Activated T-cell treated with anti-CD3 and anti-CD28 coated beads, Interleukin-2, amount 50 U/mL, for 1 hour (primary cell): ENCODE data around the gene GALNTL6.
"Not testable (repeated sequence)": the region's sequence is repeated elsewhere in the genome, so short reads cannot be mapped to it uniquely, and the experiment has no call there.

Source experiments
- DNase-seq: peaks from one replicate; pipeline ENCODE4 v3.0.0-alpha.2; 2020

GALNTL6 gene

DNA sequence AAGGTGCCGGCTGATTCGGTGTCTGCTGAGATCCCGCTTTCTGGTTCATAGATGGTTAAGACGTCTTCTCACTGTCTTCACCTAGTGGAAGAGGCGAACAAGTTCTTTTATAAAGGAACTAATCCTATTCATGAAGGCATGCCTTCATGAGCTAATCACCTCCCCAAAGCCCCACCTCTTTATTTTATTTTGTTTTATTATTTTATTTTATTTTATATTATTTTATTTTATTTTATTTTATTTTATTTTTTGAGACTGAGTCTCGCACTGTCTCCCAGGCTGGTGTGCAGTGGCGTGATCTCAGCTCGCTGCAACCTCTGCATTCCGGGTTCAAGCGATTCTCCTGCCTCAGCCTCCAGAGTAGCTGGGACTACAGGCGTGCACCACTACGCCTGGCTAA, 615.8 kb downstream of the GALNTL6 start:
- not testable (repeated sequence) for DNase-seq

GRCh38 chr4:172480471-172480870, 667.3 kb downstream of the GALNTL6 start:
- DNase-seq: no peak

- DNase-seq: no peak
Observed at GRCh38 chr4:172481802-172482508, 668.8 kb downstream of the GALNTL6 start.

DNA sequence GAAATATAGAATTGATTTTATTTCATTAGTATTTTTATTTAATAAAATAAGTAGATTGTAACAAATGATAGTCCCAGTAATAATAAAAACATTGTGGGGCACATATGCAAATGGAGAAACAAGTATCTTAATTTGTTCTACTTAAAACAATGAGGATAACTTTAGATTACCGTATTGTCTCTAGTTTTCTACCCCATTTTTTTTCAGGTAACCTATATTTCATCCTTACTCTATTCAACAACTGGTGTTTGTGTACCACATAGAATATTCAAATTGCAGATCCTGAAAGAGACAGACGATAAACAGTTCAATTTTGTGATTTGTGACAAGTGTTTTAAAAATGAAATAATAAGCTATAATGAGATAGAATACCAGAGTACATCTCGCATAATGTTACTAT, 671.8 kb downstream of the GALNTL6 start:
- no peak for DNase-seq

DNA sequence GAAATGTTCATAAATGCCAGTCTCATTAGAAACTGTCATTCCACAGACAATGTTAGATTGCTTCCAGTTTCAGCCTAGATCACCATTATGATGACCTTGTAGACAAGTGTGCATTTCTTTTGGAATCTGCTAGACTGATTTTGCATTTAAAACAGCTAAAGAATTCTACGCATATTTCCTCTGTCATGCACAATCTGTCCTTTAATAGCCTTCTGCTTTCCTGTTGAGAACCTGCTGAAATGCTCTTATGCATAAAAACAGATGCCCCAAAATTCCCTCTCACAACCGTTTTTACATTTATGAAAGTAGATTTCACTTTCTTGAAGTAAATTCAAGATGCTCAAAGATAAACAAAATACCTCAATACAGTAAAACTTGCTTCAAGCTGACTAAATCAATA, 673.3 kb downstream of the GALNTL6 start:
- no peak for DNase-seq

- no peak for DNase-seq
Observed at GRCh38 chr4:172489861-172490260, 676.7 kb downstream of the GALNTL6 start.

DNA sequence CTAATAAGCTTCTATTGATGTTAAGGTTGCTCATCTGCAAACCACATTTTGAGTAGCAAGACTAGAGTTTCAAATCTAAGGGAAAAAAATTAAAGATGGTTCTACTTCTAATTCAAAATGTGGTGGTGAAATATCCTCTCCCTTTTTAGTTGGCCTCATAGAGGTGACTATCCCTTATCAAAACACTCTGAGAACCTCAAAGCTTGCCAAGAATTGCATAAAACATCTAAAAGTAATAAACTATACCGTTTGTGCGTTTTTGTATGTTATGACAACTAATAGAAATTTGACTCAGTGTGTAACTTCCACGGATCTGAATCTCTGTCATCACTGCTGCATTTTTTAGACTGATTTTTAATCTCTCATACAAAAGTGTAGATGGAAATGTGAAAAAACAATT, 682.6 kb downstream of the GALNTL6 start:
- DNase-seq: no peak

DNA sequence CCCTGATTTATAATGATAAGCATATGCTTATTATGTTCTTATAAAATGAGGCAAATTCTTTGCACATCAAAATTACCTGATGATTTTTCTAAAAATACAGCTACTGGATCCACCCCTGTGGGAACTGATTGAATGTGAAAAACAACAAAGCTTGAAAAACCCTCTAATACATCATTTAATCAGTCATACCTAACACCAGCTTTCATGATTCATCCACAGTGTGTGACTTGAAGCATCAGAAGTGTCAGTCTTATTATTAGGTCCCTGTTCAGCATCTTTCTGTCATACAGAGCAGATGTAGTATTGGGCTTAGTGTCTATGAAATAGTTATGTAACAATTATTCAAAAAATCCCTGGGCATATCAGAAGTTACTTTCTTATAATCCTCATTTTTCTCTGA, 684.1 kb downstream of the GALNTL6 start:
- no peak for DNase-seq

GRCh38 chr4:172514011-172514410, 700.8 kb downstream of the GALNTL6 start:
- no peak for DNase-seq

- no peak for DNase-seq
Observed at GRCh38 chr4:172514801-172515200, 701.6 kb downstream of the GALNTL6 start.

GRCh38 chr4:172515266-172515879, 702.2 kb downstream of the GALNTL6 start:
- DNase-seq: no peak

DNA sequence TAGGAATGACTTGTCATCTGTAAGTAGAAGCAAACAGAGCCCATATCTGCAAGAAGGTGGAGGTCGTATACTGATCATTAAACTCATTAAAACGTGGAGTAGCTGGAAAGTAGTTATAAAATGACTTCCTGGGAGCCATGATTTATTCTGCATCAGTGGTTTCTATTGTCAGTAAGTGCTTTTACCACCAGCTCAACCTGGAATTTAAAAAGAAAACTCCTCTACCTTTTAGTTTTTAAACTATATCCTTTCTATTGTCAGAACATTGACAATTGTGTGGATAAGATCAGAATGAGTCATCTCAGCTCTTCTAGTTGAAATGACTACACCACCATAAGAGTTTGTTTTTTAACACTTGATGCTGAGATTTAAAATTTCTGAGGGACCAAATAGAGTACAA, 704.2 kb downstream of the GALNTL6 start:
- no peak for DNase-seq

- DNase-seq: no peak
Observed at GRCh38 chr4:172521248-172521647, 708.0 kb downstream of the GALNTL6 start.

DNA sequence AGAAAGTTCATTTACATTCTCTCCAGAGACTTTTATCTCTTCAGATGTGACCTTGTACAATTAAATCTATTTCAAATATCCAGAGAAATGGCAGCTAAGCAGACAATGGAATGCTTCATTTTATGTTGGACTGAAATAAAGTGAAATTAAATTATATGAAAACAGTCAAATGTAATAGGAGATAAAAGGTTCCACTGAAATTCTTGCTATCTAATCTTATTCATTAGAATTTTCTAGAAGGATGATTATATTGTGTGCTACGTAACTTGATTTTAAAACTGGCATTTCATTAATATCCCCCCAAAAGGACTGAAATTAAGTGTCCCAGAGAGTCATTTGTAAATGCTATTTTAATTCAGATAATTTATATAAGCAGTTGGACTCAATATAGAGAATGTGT, 708.5 kb downstream of the GALNTL6 start:
- no peak for DNase-seq

DNA sequence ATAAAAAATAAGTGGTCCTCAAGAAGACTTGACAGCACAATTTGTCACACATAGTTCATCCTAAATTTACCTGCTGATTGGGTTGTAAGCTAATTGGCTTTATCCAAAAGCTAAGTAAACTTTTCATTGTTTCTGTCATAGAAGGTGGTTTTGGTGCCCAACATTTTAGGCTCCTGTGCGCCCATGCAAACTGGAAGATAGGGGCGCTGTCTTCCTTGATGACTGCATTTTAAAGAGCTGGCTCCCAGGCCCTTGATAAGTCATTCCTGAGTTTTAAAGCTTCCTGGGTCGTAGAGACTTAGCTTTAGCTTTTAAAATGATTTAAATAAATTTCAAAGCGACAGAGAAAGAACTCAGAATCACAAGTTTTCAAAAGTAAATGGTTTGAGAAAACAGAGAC, 730.0 kb downstream of the GALNTL6 start:
- DNase-seq: no peak

DNA sequence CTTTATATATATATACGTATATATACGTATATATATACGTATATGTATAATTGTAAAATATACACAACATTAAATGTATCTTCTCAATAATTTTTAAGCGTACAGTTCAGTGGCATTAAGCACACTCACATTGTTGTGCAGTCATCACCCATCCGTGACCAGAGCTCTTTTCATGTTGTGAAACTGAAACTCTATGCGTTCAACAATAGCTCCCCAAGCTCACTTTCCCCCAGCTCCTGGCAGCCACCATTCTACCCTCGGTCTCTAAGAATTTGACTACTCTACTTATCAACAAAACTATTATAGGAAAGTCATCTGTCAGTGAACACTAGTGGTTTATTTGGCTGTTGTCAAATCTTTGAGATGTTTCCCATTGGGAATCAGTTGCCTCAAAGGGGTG, 733.6 kb downstream of the GALNTL6 start:
- no peak for DNase-seq

GRCh38 chr4:172547724-172548123, 734.5 kb downstream of the GALNTL6 start:
- DNase-seq: no peak

DNA sequence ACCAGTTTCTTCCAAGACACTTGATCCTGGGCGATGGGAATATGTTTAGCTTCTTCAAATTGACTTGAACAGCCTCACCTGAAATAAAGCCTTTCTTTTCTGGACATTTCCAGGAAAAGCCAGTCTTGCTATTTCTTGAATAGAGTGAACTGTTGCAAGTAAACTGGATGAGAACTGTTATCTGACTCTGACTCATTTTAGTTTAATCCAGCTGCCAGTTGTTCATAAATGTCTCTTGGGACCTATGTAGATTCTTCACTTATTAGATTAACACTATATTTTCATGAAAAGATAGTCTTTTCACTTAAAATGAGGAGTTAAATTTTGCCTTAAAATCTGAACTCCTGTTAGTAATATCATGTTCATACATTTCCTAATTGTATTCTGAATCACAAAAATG, 740.0 kb downstream of the GALNTL6 start:
- DNase-seq: no peak

DNA sequence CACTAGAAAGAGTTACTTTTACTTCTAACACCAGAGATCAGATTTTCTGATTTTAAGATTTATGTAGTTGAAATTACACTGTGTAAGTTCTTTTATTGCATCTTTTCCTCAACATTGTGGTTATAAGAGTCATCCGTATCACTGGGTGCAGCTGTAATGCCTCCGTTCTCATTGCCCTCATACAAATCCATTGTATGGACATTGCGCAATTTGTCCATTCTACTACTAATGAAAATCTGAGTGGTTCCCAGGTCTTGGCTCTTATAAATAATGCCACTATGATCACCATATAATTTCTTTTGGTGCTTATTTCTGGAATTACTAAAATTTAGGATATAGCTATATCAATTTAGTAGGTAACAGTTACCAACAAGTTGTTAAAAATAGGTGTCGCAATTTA, 741.4 kb downstream of the GALNTL6 start:
- DNase-seq: no peak

- DNase-seq: no peak
Observed at GRCh38 chr4:172555725-172556124, 742.5 kb downstream of the GALNTL6 start.

DNA sequence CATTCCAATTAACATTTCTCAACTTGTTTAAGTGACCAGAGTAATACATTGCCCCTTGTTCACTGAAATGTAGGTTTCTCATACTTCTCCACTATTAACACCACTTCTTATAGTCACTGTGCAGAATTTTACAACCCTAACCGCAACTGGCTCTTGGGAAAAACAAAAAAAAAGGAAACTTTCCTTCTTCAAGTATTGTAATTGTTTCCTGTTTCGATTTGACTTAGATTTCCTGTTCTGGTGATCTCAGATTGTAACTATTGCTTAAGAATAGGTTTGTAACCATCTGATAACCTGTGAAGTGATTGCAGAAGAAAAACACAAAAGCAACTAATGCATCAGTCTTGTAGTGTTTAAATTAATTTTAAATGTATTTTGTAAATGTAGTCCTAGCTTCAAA, 760.7 kb downstream of the GALNTL6 start:
- no peak for DNase-seq

- no peak for DNase-seq
Observed at GRCh38 chr4:172578712-172579111, 765.5 kb downstream of the GALNTL6 start.

DNA sequence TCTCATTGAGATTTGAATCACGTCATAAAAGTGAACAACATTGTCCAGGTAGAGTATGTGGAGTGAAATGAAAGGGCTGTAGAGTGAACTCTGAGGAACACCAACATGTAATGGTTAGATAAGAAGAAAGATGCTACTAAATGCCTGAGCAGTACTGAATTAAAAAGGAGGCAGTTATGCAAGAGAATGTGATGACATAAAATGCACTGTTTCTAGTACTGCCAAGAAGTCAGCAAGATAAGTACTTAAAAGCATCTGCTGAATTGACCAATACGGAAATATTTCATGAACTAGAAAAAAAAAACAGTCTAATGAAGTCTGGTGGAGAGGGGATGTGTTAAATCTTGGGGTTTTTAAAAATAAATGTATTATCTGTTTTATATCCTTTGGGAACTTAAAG, 771.6 kb downstream of the GALNTL6 start:
- DNase-seq: no peak

DNA sequence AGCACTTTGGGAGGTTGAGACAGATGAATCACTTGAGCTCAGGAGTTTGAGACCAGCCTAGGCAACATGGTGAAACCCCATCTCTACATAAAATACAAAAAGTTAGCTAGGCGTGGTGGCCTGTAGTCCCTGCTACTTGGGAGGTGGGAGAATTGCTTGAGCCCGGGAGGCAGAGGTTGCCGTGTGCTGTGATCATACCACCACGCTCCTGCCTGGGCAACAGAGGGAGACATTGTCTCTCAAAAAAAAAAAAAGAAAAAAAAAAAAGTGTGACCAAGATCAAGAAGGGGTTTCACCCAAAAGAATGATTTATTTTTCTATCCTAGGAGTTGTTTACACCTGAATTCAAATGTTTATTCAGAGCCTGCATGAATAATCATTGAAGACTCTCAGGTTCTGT, 783.0 kb downstream of the GALNTL6 start:
- DNase-seq: no peak

DNA sequence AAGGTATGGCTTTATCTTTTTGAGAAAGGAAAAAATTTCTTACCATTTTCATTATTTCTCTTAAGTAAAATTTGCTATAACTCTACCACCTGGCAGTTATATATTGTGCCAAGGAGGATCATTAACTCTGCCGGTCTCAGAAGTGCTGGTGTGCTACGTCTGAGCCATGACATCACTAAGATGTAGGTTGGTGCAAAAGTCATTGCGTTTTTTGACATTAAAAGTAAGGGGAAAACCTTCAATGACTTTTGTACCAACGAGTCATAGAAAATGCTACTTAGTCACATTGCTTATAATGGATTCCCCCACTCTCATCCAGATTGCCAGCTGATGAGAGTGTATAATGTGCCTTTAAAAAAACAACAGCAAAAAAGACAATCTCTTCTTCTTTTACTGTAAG, 786.4 kb downstream of the GALNTL6 start:
- DNase-seq: no peak
